ENCODE data around the gene SVOP.
"Not testable (repeated sequence)": the region's sequence is repeated elsewhere in the genome, so short reads cannot be mapped to it uniquely, and the experiment has no call there.

Gene SVOP

DNA sequence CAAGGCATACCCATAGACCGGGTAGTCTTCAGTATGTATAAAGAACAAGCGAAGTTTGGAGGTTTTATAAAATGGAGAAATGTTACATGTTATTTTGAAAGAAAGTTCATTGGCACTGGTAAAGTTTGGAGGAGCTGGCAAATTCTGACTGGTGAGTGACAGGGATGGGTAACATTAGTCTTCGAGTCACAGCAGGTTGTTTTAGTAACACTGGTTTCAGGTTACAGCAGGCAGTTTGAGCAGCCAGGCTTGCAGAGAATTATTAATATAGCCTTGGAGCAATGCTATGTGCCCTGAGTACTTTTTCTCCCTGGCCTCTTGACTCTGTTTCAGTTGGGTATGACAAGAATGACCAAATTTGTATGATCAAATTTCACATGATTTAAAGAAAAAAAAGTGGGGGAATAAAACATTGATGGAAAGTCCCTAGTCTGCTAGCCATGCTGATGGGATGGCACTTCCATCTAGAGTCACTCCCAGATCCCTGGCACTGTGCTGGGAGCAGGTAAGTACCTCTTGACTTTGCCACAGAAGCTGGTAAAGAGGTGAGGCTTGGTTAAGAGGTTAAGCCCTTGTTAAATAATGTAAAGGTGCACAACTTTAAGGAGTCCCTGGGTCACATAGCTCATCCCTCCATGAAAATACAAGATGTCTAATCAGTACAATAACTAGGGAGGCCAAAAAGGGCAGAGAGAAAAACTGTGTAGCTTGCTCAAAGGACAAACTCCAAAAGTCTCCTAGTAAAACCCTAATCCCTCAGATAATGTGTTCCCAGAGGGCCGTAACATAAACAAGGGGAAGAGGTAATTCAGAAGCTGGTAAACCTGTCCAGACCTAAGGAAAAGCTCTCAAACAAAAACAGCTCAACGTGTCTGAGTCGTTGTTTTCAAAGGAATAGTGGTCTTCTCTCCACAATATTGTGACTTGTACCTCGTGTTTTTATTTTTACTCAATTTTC lies 12.7 kb upstream of the SVOP start:
- no peak for DNase-seq

DNA sequence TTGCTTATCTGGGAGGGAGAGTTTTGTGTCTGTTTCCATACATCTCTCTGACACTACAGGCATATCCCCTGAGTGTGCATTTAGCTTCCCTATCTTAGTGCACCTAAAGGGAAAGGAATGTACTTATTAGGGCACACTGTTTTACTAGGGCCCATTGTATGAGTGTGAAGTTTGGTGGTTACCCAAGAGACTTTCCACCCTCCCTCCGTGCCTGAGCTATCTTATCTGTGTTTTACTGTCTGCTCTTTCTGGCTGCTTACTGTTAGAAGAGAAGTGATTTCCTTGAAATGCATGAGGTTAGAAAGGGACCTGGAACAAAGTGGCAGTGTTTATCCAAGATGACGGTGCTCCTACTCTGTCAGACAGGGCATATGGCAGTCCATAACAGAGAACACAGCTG lies 8.5 kb upstream of the SVOP start:
- DNase-seq = no peak

- peak in 1 of 4 experiments; percentile 12 for DNase-seq
Measured at GRCh38 chr12:109028624-109029023, 7.8 kb upstream of the SVOP start.

DNA sequence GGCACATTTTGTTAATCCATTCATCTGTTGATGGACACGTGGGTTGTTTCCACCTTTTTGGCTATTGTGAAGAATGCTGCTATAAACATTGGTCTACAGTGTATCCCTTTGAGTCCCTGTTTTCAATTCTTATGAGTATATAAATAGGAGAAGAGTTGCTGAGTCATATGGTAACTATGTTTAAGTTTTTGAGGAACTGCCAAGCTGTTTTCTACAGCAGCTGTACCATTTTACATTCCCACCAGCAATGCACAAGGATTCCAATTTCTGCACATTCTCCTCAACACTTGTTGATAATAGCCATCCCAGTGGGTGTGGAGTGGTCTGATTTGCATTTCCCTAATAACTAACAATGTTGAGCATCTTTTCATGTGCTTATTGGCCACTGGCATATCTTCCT lies 6.9 kb upstream of the SVOP start:
- DNase-seq = peak; percentile 8 to 67 (median 32)

- DNase-seq = no peak
Measured at GRCh38 chr12:109020146-109020795, 597 bp downstream of the SVOP start.

DNA sequence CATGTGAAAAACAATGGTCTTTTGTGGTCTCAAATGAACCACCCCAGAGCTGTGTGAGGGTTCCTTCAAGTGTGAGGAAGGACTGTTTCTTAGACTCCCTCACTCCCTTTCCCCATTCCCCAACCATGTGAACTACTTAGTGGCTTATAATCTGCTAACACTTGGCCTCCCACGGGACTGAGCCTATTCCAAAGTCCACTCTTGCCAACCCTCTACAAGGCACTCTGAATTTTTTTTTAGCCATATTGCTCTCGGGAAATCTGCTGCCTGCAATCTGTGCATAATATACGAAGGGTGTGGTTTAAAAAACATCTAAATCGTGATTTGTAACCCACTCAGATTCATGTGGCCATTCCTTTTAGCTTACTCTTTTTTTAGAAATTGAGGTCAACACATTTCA lies 2.6 kb downstream of the SVOP start:
- DNase-seq = no peak

DNA sequence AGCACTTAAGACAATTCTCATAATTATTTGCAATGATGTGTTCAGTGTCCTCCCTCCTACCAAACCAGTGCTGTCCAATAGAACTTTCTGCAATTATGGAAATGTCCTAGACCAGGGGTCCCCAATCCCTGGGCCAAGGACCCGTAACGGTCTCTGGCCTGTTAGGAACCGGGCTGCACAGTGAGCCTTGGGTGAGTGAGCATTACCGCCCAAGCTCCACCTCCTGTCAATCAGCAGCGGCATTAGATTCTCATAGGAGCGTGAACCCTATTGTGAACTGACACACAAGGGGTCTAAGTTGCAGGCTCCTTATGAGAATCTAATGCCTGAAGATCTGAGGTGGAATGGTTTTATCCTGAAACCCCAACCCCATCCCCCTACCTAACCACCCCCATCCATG lies 3.9 kb downstream of the SVOP start:
- no peak for DNase-seq

GRCh38 chr12:109016016-109016415 lies 4.9 kb downstream of the SVOP start:
- DNase-seq = no peak

DNA sequence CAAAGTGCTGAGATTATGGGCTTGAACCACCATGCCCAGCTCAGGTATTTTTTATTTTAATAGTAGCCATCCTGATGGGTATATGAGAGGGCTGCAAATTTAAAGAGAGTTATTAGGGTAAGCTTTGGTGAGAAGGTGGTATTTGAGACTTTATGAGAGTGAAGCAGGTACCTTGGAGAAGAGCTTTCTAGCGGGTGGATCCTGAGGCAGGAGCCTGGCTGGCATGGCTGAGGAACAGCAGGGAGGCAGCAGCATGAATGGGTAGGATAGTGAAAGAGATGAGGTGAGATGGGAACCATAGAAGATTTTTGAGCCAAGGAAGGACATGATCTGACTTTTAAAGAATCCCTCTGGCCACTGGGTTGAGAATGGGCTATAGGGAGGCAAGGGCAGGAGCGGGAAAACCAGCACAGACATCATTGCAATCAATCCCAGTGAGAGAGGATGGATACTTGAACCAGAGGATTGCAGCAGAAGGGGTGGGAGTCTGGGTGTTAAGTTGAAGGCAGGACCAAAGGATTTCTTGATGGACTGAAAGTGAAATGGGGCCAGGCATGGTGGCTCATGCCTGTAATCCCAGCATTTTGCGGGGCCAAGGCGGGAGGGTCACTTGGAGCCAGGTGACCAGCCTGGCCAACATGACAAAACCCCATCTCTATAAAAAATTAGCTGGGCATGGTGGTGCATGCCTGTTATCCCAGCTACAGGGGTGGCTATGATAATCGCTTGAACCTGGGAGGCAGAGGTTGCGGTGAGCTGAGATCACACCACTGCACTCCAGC lies 5.7 kb downstream of the SVOP start:
- DNase-seq = no peak

DNA sequence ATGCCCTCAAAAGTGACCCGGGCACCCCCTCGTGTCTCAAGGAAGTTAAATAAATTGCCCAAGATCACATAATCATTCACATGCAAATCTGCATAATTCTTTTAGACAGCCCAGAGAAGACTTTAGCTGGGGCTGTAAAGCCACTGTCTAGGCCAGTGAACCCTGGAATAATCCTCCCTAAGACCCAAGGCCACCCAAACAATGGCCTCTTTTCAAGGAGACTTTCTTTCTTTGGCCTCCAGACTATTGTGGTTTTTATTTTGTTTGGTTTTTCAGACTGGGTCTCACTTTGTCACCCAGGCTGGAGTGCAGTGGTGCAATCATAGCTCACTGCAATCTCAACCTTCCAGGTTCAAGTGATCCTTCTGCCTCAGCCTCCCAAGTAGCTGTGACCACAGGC lies 10.6 kb downstream of the SVOP start:
- no peak for DNase-seq

DNA sequence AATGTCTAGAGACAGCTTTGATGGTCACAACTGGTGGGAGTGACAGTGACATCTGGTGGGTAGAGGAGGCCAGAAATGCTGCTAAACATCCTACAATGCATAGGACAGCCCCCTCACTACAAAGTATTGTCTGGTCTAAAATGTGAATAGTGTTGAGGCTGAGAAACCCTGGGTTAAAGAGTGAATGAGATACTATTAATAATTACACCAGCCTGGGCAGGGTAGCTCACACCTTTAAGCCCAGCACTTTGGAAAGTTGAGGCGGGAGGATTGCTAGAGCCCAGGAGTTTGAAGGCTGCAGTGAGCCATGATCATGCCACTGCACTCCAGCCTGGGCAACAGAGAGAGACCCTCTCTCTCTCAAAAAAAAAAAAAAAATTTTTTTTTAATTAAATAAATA lies 11.1 kb downstream of the SVOP start:
- no peak for DNase-seq

DNA sequence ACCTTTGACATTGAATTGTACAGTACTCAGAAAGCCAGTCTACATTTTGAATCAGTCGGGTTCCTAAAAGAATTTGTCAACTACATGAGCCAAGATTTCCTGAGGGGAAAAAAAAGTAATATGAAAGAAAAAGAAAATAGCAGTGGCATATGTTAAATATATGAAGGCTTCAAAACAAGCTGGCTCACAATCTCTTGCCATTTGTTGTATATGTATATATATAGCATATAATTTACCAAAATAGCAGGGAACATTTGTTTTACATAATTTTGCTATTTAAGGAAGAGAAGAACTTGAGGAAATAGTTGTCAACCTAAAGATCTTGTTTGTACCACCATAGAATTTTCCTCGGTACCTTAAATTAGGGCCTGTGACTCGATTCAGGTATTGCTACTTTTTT lies 16.9 kb downstream of the SVOP start:
- no peak for DNase-seq

DNA sequence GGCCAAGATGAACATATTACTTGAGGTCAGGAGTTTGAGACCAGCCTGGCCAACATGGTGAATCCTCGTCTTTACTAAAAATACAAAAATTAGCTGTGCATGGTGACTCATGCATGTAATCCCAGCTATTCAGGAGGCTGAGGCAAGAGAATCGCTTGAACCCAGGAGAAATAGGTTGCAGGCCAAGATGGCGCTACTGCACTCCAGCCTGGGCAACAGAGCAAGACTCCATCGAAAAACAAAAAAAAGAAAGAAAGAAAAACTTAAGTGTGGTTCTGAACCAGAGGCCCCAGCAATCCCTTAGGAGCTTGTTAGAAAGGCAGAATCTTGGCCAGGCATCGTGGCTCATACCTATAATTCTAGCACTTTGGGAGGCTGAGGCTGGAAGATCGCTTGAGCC lies 24.5 kb downstream of the SVOP start:
- DNase-seq = no peak

DNA sequence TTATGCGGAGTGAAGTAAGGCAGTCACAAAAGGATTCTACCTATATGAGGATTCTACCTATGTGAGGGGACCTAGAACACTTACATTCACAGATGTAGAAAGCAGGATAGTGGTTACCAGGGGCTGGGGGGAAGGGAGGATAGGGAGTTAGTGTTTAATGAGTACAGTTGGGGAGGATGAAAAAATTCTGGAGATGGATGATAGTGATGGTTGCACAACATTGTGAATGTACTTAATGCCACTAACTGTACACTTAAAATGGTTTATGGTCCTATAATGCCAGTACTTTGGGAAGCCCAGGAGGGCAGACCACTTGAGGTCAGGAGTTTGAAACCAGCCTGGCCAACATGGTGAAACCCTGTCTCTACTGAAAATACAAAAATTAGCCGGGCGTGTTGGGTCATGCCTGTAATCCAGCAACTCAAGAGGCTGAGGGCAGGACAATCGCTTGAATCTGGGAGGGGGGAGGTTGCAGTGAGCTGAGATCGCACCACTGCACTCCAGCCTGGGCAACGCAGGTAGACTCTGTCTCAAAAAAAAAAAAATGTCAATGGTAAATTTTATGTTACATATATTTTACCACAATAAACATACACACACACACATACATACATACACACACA lies 25.4 kb downstream of the SVOP start:
- no peak for DNase-seq

- not testable (repeated sequence) for DNase-seq
Measured at GRCh38 chr12:108990103-108990502, 30.8 kb downstream of the SVOP start.

GRCh38 chr12:108989376-108989775 lies 31.5 kb downstream of the SVOP start:
- no peak for DNase-seq

DNA sequence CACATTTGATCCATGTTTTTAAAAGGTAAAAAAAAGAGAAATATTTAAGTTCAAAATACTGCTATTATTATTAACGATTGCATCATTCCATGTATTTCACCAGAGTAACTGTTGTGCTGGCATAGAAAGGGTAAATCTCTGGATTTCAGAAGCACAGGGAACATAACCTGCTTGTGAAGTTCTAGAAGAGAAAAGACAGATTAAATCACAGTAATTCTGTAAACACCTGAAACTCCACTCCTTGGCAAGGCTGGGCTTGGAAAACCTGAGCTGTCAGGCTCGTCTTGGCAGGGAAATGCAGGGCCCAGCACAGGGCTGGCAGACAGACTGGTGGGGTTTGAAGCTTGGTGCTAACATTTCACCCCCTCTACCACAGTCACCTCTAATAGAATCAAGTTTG lies 35.1 kb downstream of the SVOP start:
- no peak for DNase-seq

GRCh38 chr12:108983227-108983626 lies 37.6 kb downstream of the SVOP start:
- DNase-seq = no peak

DNA sequence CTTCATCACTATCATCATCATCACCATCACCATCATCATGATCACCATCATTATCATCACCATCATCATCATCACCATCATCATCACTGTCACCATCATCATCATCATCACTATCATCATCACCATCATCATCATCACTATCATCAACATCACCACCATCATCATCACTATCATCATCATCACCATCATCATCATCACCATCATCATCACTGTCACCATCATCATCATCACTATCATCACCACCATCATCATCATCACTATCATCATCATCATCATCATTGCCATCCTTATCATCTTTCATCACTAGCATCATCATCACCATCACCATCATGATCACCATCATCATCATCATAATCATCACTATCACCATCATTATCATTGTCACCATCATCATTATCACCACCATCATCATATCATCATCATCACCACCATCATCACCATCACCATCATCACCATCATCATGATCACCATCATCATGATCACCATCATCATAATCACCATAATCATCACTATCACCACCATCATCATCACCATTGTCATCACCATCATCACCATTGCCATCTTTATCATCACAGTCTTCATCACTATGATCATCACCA lies 38.1 kb downstream of the SVOP start:
- no peak for DNase-seq

- no peak for DNase-seq
Measured at GRCh38 chr12:108981835-108982234, 39.0 kb downstream of the SVOP start.

- DNase-seq = no peak
Measured at GRCh38 chr12:108980831-108981618, 39.8 kb downstream of the SVOP start.

DNA sequence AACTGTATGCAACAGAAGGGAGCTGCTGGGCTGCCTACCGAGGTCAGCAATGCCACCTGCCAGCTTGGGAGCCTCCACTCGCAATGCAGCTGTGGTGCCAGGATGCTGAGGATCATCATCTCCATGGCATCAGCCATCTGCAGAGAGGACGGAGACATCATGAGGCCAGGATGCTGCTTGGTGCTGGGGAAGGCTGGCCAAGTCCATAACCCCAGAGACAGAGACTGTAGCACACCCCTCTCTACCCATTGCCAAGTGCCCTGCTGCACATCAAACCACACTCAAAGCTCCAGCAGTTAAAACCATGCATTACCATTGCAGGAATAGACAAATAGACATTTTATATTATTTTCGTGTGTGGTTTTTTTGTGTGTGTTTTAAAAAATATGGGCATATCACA lies 43.5 kb downstream of the SVOP start:
- DNase-seq = no peak
